ENCODE results near the gene CACNG1.

Gene CACNG1

DNA sequence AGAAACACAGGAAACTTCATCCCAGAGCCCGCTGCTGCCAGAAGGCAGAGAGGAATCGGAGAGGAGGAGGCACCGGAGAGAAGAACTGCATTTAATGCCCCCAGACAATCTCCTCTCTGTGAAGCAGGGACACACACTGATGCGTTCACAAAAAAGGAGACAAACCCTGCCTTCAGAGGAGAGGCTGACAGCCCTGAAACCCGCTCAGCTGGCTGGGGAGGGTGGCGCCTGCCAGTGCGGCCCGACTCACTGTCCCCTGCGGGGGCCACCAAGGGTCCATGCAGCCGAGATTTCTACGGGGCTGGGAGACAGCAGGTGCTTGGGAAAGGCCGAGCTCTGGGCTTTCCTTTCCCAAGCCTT lies 21.9 kb upstream of the CACNG1 start:
- no peak overlapping the region for H3K27ac ChIP-seq
- TF ChIP-seq, protein P1, sequence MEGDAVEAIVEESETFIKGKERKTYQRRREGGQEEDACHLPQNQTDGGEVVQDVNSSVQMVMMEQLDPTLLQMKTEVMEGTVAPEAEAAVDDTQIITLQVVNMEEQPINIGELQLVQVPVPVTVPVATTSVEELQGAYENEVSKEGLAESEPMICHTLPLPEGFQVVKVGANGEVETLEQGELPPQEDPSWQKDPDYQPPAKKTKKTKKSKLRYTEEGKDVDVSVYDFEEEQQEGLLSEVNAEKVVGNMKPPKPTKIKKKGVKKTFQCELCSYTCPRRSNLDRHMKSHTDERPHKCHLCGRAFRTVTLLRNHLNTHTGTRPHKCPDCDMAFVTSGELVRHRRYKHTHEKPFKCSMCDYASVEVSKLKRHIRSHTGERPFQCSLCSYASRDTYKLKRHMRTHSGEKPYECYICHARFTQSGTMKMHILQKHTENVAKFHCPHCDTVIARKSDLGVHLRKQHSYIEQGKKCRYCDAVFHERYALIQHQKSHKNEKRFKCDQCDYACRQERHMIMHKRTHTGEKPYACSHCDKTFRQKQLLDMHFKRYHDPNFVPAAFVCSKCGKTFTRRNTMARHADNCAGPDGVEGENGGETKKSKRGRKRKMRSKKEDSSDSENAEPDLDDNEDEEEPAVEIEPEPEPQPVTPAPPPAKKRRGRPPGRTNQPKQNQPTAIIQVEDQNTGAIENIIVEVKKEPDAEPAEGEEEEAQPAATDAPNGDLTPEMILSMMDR (IDR thresholded peaks at IDR 0.05) = no peak
- no peak overlapping the region for H3K4me3 ChIP-seq
- no peak for DNase-seq (ENCODE audit: low spot score)

DNA sequence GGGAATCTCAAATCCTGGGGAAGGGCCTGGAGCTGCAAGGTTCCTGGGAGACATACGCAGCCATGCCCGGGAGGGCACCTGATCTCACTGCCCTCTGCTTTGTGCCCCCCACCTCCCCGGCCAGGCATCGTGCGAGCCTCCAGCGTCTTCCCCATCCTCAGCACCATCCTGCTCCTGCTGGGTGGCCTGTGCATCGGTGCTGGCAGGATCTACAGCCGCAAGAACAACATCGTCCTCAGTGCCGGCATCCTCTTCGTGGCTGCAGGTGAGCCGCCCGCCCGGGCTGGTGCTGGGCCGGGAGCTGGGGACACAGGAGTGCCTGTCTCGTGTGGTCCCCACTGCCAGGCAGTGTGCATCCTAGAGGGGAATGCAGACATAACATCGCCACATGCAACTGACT lies 19.6 kb upstream of the CACNG1 start:
- no peak for DNase-seq (ENCODE audit: low spot score)
- H3K27ac ChIP-seq = no peak overlapping the region
- TF ChIP-seq, protein P1 (IDR thresholded peaks at IDR 0.05) = no peak
- H3K4me3 ChIP-seq = no peak overlapping the region

DNA sequence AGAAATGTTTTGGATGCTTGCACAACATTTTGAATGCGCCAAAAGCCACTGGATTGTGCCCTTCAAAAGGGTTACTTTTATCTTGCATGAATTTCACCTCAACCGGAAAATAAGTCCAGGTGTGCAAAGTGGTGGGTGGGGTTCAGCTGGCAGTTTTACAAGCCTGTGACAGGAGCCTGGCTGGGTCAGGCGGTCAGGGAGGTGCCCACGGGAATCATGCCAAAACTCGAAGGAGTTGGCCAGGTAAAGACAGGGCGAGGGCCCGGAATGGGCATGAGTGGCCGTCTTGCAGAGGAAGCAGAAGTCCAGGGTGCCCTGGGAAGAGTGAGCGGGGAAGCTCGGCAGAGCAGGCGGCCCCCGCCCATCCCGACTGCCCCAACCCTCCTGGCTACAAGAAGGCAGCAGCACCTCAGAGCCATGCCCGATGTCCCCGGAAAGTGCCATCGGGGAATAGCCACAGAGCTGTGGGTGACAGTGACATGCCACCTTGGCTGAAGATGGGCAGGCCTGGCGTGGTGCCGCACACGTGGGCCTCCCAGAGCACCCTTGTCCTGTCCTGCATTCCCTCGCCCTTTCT lies 19.1 kb upstream of the CACNG1 start:
- TF ChIP-seq, protein P1 (IDR thresholded peaks at IDR 0.05) = no peak
- Histone ChIP-seq H3K4me3 (no peak overlapping the region), H3K27ac (no peak overlapping the region)
- no peak for DNase-seq (ENCODE audit: low spot score)

DNA sequence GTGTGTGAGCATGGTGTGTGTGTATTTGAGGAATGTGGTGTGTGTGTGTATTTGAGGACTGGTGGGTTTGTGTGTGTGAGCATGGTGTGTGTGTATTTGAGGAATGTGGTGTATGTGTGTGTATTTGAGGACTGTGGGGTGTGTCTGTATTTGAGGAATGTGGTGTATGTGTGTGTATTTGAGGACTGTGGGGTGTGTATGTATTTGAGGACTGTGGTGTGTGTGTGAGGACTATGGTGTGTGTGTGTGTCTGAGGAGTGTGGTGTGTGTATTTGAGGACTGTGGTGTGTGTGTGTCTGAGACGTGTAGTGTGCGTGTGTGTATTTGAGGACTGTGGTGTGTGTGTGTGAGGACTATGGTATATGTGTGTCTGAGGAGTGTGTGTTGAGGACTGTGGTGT lies 18.0 kb upstream of the CACNG1 start:
- Histone ChIP-seq H3K4me3 (no peak overlapping the region), H3K27ac (no peak overlapping the region)
- no peak for DNase-seq (ENCODE audit: low spot score)
- TF ChIP-seq, protein P1 (IDR thresholded peaks at IDR 0.05) = no peak

DNA sequence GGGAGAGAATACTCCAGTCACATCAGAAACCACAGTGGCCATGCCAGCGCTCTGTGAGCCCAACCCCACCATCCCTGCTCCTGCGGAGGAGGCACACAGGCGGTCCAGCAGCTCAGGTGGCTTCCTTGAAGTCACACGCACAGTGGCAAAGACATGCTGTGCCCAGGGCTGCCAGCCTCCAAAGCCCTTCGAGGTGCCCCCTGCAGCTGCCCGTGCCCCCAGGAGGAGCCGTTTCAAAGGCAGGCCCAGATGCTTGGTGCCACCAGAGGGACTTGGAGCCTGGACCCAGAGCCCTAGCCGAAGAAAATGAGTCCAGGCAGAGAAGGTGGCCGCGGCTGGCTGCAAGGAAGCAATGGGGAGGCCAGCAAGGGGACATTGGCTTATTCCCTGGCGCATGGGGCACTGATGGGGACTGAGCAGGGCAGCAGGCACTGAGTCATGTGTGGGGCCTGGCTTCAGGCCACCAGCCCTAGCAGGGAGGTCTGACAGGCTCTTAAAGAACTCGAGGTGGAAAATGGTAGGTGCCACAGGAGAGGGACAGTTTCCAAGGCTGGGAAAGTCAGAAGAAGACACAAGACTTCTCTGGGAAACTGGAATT lies 17.2 kb upstream of the CACNG1 start:
- Histone ChIP-seq H3K4me3 (no peak overlapping the region), H3K27ac (no peak overlapping the region)
- TF ChIP-seq, protein P1 (IDR thresholded peaks at IDR 0.05) = no peak
- DNase-seq (ENCODE audit: low spot score) = no peak

DNA sequence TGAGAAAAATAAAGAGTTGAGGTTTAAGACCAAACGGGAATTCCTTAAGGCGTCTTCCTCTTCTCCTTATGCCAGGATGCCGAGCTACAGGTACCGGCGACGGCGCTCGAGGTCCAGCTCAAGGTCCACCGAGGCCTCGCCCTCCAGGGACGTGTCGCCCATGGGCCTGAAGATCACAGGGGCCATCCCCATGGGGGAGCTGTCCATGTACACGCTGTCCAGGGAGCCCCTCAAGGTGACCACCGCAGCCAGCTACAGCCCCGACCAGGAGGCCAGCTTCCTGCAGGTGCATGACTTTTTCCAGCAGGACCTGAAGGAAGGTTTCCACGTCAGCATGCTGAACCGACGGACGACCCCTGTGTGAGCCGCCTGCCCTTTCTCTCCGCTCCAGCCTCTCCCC lies 13.7 kb upstream of the CACNG1 start:
- H3K4me3 ChIP-seq = no peak overlapping the region
- no peak overlapping the region for H3K27ac ChIP-seq
- no peak for DNase-seq (ENCODE audit: low spot score)
- TF ChIP-seq, protein P1 (IDR thresholded peaks at IDR 0.05) = no peak

DNA sequence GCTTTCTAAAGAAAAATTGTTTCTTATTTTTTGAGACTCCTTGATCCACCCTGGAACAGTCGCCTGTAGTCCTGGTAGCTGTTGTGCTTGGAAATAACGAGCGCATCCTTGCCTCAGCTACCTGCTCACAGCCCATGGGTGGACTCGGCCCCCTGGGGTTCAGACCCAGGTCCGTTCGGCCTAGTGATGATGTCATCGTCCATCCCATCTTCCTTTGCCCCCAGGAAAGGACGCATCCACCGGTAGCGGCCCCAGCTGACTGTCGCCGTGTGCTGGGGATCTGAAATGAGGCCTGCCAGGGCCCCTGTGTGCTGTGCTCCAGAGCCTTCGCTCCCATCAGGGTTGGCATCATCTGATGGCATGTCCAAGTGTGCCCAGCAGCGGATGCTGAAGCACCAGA lies 12.0 kb upstream of the CACNG1 start:
- no peak overlapping the region for H3K4me3 ChIP-seq
- no peak for DNase-seq (ENCODE audit: low spot score)
- TF ChIP-seq, protein P1 (IDR thresholded peaks at IDR 0.05) = no peak
- H3K27ac ChIP-seq = no peak overlapping the region

Data from coronary artery (tissue), 2 donors.